Stimulated activated CD8-positive, alpha-beta memory T cell treated with anti-CD3 and anti-CD28 coated beads, Interleukin-2, amount 100 ng/mL, for 48 hours (primary cell): Measurements from ENCODE around the gene SLC4A2.

Experiments used
- DNase-seq, 2 donors: peaks; one replicate each; pipeline ENCODE4 v3.0.0-alpha.2; 2020; ENCODE audit warnings: low read depth in 2 of 2

Gene SLC4A2

GRCh38 chr7:151080067-151080521, 20.7 kb downstream of the SLC4A2 start:
- DNase-seq = no peak

GRCh38 chr7:151080522-151081169, 21.3 kb downstream of the SLC4A2 start, which contains the start of gene FASTK:
TSS of gene FASTK (minus strand) at chr7:151080809. CDS start at chr7:151080766, 43 bp downstream.
- DNase-seq = peak; percentile 81

DNA sequence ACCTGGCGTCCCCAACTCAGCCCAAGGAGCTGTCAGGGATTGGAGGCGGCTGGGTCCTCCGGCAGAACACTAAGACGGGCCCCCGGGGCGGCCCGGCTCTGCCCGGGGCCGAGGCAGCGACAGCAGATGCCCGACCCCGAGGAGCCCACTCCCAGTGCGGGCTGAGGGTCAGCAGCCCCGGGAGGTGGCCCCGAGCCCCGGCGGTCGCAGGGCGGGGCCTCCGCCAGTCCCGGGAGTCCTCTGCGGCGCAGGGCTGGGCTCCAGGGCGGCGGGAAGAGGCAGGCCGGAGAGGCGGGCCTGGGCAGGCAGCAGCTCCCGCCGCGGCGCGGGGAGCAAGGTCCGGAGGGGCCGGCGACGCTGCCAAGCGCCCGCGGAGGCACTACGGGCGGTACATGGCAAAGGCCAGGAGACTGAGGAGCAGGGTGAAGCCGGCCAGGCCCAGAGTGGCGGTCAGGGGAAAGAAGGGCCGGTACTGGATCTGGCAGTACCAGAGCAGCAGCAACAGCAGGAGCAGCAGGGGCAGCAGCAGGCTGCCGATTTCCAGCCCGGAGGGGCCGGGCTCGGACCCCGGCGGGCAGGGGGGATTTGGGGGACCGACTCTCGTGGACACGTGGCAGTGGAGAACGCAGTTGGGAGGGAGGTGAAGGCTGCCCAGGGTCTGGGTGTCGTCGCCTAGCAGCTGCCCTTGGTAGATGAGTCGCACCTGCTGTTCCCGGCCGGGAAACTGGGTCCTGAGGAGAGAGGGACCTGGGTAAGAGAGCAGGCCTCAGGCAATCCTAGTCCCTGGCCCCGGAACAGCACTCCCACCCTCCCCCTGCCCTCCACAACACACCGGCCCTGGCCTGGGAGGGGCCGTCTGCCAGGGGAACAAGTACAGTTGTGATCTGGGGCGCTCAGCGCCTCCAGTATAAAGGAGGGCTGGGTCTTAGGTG, 22.0 kb downstream of the SLC4A2 start:
- DNase-seq = no peak

GRCh38 chr7:151082141-151083070, 23.0 kb downstream of the SLC4A2 start:
- DNase-seq = no peak

DNA sequence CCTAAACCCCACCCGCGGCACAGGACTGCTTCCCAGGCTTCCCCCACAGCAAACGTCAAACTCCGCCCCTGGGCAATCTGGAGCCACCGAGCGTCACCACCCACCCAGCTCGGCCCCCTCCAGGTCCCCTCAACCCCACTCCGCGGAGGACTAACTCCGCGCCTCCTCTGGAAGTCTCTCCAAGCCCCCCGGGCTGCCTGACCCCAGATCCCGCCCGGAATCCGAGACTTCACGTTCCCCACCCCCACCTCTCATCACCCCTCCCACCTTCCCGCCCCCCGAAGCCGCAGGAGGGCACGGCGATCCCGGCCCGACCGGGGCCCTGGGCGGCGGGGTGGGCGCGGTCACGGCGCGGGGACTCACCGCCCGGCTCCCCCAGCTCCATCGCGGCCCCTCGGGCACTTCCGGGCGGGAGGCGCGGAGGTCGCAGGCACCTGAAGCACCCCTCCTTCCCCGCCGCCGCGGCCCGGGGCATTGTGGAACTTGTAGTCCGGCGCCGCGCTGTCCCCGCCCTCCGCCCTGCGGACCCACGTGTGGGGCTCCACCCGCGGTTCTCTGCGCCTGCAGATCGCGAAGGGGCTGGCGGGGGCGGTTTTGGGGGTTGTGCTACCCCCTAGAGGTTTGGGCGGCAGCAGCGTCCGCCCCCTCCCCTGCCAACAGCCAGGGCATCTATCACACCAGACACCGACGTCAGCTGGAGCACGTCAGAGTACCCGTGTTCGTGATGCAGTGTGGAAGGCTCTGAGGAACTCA, 23.9 kb downstream of the SLC4A2 start, which contains the start of gene TMUB1:
TSS of gene TMUB1 (minus strand) at position 423 of the 753 bp plus-strand sequence. CDS start 930 bp downstream, outside the sequence.
- DNase-seq = peak; percentile 74 to 81

DNA sequence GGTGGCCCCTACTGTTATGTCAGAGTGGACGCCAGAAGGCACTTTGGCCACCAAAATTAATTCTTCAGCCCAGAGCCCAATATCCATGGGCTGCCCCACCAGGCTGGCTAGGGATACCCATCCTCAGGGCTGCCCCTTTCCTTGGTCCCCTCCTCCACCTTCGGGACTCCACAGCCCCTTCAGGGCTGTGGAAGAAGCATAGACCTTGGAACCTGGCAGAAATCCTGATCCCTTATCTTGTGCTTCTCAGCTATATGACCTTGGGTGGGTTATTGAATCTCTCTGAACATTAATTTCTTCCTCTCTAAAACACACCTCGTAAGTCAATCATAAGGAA, 24.4 kb downstream of the SLC4A2 start:
- DNase-seq = no peak

- DNase-seq = no peak
Measured at GRCh38 chr7:151085329-151085690, 25.9 kb downstream of the SLC4A2 start.

DNA sequence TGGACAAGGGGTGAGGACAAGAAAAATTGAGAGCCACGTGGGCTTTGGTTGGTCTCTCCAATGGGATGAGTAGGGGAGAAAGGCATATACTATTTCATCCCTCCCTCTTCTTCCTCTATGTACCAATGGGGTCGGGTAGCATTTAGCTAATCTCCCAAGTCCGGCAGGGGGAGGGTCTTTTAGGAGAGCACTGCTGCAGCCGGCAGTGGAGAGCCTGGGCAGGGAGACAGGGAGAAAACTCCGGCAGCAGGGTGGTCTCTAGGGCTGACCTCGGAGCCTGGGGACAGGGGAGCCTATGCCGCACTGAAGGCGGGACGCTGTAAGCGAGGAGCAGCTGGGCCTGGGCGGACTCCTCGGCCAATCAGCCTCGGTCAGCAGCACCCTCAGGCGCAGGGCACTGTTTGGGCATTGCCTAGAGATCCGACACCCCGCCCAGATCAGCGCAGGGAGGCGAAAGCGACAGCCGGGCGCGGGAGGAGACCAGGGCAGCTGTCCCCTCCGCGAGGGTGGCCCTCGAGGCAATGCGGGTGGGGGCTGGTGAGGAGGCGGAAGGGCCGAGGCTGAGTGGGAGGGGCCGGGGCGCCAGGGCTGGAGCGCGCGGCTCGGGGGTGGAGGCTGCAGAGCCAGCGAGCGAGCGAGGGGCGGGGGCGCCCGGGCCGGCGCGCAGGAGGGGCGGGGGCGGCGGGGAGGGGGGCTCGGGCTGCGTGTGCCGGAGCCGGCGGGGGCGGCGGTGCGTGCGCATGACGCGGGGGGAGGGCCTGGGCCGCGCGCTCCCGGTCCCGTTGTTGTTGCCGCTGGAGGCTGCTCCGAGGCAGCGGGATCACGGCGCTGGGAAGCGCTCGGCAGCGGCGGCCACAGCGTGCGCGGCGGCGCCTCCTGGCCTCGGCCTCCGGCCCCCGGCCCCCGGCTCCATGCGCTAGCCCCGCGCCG, 26.6 kb downstream of the SLC4A2 start, which contains the start of gene AGAP3:
TSS of gene AGAP3 (plus strand) at position 785 of the 930 bp plus-strand sequence. CDS start 267 bp downstream, outside the sequence.
- no peak for DNase-seq

DNA sequence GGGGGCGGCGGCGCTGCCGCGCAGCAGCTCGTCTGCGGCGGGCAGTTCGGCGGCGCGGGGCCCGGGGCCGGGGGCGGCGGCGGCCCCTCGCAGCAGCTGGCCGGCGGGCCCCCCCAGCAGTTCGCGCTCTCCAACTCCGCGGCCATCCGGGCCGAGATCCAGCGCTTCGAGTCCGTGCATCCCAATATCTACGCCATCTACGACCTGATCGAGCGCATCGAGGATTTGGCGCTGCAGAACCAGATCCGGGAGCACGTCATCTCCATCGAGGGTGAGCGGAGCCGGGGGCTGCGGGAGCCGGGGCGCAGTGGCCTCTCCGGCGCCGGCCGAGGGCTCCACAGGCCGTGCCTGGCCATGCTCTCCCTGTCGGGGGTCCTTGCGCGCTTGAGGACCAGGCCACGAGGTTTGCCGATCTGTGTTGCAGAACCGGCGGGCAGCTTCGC, 27.4 kb downstream of the SLC4A2 start:
- DNase-seq = no peak

GRCh38 chr7:151087245-151088018, 28.0 kb downstream of the SLC4A2 start:
- DNase-seq = no peak

GRCh38 chr7:151088019-151088855, 28.8 kb downstream of the SLC4A2 start:
- DNase-seq = no peak

- DNase-seq = no peak
Measured at GRCh38 chr7:151088856-151089699, 29.7 kb downstream of the SLC4A2 start.

DNA sequence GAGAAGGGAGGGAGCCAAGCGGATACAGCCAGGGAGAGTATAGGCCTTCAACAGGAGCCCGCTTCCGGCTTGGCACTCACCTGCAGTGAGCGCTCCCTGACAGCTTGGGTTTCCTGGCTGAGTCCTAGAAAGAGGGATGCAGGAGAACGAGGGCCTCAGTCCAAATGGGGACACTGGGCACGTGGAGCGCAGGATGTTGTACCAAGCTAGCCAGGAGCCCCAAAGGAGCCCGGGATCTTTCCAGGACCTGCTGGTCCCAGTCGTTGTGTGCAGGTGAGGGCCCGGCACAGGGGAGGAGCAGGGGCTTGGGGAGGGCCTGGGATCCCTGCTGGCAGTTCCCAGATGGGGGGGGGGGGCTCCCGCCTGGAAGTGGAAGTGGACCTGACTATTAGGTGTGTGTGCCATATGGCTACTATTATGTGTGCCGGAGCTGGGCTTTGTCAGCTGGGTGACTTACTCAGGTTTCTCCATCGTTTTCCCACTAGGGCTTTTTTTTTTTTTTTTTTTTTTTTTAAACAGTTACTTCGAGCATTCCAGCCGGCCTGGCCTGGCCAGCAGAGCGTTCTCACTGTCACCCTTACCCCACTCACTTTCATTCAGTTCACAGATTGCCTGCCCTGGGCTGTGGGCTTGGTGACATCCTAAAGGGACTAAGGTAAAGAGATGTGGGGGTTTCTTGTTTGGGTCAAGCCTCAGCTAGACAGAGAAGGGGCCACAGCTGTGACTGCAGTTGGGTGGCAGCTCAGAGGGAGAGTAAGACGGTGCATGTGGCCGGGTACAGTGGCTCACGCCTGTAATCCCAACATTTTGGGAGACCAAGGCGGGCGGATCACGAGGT, 30.7 kb downstream of the SLC4A2 start:
- no peak for DNase-seq

GRCh38 chr7:151091003-151091402, 31.6 kb downstream of the SLC4A2 start:
- no peak for DNase-seq

DNA sequence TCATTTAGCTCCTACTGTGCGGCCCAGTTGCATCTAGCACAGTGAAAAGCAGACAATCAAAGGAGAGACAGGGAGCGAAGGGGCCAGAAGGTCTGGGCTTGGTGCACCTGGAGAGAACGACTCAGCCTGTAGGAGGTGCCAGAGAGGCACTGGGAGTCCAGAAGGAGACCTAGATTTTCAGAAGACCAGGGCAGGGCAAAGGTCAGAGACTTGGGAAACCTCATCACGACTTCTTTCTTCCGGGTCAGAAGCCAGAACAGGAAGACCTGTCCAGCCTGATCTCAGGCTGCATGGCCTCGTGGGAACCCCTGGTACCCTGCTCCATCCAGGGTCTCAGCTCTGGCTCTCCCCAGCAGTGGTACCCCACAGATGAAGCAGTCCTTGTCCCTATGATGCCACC, 32.0 kb downstream of the SLC4A2 start:
- DNase-seq = no peak

- no peak for DNase-seq
Measured at GRCh38 chr7:151091988-151092387, 32.6 kb downstream of the SLC4A2 start.
